Pulmonary artery endothelial cell (primary cell): ENCODE measurements around the gene SLC39A3. TPM values are rescaled to one million over a fixed set of nuclear protein-coding genes. Genes with fewer than 3 reads are reported as not detected.

Experiments used
- DNase-seq: peaks from one replicate; pipeline ENCODE4 v3.0.0-alpha.2; 2011; ENCODE audit warnings: low read depth, low spot score
- total RNA-seq: library from RNA; depleted of rRNA; stranded (reverse); fragments of >200 nt; gene quantifications from 2 replicates; pipeline ENCODE4 v1.2.3, GENCODE V29; 2014

The SLC39A3 gene
- total RNA-seq, 1 donor from 2014 or later = 18.0 TPM

- no peak for DNase-seq
These were observed 28.7 kb upstream of the SLC39A3 start for GRCh38 chr19:2768365-2769132.

DNA sequence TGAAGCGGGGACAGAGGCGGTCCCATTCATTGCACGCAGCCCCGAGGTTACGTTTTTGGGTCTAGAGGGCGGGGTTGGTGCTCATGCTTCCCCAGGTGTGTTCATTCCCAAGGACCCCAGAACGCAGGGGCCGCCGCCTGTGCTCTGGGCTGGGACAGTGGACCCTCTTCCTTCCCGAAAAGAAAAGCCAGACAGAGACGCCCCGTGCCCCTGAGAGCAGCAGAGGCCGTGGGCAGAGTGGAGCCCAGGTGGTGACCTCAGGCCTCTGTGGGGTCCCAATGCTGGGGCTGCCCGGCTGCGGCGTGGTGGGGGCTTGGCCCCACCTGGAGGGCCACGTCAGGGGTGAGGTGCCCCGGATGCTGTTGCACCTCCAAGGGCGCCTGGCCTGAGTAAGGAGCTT, 27.9 kb upstream of the SLC39A3 start:
- no peak for DNase-seq

- DNase-seq = no peak
These were observed 27.0 kb upstream of the SLC39A3 start for GRCh38 chr19:2766594-2767372.

- no peak for DNase-seq
These were observed 25.6 kb upstream of the SLC39A3 start for GRCh38 chr19:2765376-2765775.

DNA sequence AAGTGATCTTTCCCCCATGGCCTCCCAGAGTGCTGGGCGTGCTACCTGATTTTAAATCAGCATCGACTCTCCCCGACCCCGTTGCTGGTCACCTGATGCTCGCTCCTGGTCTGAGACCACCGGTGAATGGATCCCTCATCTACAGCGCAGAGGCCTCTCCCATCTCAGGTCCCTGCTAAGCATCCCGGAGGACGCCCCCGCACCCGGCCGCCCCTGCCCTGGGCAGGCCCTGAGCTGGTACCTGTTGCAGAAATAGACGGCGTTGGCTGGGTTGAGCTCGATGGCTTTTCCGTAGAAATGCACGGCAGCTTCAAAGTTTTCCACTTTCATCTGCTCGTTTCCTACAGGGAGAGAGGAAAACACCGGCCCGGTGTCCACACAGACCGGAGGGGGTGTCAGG, 25.1 kb upstream of the SLC39A3 start:
- no peak for DNase-seq

DNA sequence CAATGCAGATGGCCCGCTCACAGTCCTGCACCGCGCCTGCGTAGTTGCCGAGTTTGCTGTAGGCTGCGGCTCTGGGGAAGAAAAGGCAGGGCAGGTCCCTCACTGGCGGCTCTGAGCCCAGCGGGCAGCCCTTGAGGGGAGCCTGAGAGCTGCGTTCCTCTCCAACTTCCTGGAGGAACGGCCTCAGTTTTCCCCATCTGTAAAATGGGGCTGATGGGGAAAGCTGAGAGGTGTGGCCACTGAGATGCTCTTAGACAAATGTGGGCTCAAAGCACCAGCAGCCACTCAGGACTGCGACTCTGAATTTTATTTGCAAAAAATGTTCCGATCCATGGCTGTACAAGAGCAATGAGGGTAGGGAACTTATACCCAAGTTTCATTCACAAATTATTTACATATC, 23.9 kb upstream of the SLC39A3 start:
- DNase-seq = no peak

DNA sequence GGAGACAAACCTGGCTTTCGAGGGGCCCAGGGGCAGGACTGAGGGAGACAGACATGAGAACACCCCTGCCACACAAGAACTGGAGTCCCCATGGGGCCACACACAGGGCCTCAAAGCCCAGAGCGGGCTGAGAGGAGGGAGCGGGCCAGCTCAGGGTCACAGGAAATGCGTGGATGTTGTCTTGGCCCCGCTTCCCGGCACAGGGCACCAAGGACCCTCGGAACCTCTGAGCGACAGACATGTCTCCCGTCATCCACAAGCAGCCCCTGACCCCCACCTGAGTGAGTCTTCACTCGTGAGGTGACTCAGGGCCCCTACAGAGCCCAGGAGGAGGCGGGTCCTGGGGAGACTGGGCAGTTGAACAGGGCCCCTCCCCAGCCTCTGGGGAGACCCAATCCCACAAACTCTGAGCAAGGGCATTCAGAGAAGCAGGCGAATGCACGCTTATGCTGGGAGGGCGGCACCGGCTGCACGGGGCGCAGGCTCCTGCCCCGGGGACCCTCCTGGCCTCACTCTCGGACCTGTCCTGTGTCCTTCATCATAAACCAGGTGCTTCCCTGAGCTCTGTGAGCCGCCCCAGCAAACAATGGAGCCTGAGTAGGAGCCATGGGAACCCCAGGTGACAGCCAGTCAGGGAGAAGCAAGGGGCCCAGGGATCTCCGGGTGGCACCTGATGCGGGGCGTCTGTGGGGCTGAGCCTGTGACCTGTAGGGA, 23.1 kb upstream of the SLC39A3 start:
- no peak for DNase-seq

DNA sequence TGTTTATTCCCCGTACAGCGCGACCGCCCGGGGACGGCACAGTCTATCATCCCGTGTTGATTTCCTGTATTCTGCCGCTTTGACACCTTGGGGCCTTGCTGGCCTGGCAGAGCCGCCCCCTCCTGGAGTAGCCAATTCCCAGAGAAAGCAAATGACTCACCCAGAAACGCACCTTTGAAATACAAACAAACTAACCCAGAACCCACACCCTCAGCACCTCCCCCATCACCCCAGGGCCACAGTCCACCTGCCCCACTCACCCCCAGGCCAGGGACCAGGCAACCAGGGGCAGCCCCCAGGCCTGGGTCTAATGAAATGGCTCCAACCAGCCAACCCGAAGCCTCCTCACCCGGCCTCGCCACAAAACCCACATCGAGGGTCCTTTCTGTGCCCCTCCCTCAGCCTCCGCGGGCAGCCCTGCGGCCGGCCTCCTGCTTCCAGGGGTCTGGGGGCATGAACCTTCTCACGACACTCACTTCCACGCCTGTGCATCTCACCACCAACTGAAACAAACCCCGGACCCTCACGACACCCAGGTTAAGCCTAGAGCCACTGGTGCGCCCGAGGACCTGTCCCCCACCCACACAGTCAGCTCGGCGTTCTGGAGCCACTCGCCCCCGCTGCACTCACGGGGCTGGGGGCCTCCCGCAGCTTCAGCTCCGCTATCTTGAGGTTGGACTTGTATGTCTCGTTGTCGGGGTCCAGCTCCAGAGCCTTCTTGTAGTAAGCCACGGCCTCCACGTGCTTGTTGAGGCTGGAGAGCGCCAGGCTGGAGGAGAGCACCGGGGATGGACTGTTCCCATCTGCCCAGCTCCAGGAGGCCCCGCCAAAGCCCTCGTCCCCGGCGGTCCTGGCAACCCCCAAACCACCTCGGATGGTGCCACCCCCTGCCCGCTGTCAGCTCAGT, 22.3 kb upstream of the SLC39A3 start:
- DNase-seq = no peak

GRCh38 chr19:2761309-2761677, 21.5 kb upstream of the SLC39A3 start:
- no peak for DNase-seq

- no peak for DNase-seq
These were observed 20.1 kb upstream of the SLC39A3 start for GRCh38 chr19:2759965-2760364.

DNA sequence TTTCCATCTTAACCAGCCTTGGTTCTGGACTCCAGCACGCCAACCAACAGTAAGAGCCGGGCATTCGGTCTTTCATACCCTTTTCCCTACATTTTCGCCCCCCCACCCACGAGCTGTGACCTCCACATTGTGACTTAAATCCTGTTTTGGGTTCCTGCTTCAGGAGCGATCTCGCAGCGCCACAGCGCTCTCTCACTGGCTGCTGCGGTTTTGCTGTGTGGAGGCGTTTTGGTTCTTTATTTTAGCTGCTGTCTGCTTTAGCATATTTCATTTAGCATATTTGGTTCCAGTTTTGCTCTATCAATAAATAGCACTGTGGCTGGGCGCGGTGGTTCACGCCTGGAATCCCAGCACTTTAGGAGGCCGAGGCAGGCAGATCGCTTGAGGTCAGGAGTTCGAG, 19.5 kb upstream of the SLC39A3 start:
- no peak for DNase-seq

- no peak for DNase-seq
These were observed 18.9 kb upstream of the SLC39A3 start for GRCh38 chr19:2758601-2759313.

- no peak for DNase-seq
These were observed 17.4 kb upstream of the SLC39A3 start for GRCh38 chr19:2756921-2757881.

DNA sequence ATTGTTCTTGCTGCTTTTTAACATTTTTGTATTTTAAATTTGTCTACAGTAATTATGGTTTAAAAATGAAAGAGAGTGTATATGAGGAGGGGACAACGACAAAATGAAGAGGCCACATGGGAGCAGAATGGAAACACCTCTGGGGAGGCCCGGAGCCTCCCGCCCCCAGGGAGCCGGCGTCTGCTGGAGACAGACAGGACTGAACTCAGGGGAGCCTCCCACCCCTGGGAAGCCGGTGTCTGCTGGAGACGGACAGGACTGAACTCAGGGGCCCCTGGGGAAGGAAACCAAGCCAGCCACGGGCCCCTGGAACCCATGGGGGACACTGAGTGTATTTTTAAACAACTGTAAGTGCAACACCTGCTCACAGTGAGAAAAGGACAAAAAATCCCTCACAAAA, 16.7 kb upstream of the SLC39A3 start:
- DNase-seq = no peak

DNA sequence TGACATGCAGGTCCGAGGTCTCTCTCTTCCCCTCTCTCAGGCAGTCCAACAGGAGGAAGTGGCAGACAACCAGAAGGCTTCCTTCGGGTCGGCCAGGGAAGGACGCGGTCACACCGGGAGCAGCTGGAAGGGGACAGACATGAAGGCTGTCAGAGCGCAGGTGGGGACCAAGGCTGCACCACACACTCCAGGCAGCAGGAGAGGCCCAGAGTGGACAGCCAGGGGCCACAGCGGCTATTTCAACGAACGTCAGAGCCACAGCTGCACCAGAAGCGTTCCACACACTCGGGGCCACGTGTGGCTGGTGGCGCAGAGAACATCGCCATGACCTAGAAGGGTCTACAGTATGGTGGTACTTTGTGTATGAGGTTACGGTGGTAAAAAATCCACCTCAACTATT, 16.0 kb upstream of the SLC39A3 start:
- no peak for DNase-seq

DNA sequence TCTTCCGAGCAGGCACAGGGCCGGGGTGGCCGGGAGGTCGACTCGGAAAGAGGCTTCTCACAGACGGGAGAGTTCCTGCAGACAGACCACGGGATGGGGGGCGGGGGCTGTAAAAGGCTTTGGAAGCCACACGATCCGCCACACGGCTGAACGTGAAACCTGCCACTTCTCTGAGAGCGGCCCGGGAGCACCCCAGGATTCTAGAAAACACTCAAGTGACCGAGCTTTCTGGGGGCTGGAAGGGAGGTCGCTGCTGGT, 15.6 kb upstream of the SLC39A3 start:
- no peak for DNase-seq

DNA sequence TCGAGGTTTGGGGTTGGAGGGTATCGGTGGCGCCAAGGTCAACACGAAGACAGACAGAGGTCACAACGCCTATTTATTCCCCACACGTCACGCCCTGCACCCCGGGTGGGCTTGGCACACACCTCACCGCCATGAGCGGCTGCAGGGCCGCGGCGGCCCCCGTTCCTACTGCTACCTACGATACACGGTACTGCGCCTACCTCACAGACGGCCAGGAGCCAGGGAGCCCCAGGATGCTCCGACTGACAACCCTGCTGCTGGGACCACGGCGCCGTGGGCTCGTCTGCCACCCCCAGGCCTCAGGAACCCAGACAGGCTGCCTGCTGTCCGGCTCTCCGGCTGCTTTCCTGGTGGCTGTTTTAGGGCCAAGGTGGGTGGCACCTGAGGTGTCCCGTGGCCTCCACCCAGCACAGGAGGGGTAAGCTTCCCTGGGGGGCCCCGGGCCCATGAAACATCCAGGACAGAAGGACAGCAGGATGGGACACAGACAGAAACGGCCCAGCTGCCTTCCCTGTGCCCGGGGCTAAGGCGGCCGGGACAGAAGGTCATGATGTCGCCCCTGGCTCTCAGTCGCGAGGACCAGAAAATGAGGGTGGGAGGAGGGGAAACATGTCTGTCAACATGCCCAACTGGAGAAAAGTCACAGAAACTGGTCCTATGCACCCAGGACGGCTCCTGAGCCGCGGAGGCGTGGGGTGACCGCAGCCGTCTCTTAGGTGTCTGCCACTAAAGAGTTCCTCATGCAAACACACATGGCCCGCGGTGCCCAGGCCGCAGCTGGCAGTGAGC, 15.0 kb upstream of the SLC39A3 start:
- no peak for DNase-seq

- DNase-seq = no peak
These were observed 11.6 kb upstream of the SLC39A3 start for GRCh38 chr19:2751438-2751830.
